ENCODE data around the gene CNNM4.

CNNM4 gene

DNA sequence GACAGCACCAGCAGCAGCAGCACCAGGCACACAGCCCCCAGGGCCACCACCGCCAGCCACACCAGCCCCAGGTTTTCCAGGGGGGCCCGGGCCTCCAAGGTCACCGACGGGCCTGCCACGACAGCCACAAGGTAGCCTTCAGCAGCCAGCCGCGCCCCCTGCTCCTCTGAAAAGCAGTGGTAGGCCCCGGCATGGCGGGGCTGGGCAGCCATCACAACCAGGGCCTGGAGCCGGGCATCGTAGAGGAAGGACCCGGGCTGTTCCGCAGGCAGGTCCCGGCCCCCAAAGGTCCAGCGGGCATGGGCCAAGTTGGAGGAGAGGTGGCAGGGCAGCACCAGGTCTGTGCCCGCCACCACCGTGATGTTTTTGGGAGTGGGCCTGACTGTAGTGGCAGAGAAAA lies 100.4 kb downstream of the CNNM4 start:
- DNase-seq: no peak
